ENCODE measurements around the gene UBB. TPM values are rescaled to one million over a fixed set of nuclear protein-coding genes. Genes with fewer than 3 reads are reported as not detected.

UBB gene
- total and polyA plus RNA-seq, 3 experiments from 2014 or later = 1,678 to 2,132 (median 1,690) TPM

DNA sequence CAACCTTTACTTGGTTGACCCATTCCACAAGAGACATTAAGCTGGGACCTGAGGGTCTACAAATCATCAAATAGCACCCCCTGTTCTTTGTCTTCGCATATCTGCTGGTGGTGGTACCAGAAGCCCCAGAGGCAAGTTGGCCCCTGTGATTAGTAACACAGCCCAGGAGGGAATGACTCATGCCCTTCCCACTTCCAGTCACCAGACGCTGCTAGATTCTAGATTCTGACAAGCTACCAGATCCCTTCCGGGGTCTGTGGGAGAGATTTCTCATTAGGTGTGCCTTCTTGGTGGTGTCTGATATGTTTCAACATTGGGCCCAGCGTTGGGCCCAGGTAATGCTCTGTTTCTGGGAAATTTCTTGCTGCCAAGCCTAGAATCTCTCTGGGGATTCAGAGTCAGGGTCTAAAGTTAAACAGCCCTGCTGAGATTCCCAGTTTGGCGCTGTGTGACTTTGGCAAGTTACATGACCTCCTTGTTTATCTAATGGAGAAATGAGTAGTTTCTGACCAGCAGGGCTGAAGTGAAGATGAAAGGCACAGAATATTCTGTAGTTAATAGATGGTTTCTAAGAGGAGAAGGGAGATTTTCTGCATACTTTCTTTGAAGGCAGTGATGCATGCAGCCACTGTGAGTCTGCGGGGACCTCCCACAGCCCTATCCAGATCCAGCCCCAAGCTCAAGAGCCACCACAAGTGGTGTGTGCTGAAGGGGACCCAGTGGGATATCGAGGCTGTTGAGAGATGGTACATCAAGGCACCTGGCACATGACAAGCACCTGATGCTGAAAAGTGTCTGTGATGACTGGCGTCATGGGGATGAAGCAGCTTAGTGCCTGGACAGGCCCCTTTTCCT, 38.4 kb downstream of the UBB start:
- Mint-ChIP-seq H3K9me3 (no peaks in the 10 kb centered on the region), H3K4me3 (peak overlapping the region; percentile 68 to 81 (median 76)), H3K4me1 (peaks cover 49 to 74% (median 53%) of the 10 kb centered on the region in 3 donors), H3K27me3 (no peaks in the 10 kb centered on the region), H3K36me3 (peaks cover 13 to 69% (median 15%) of the 10 kb centered on the region in 3 donors), H3K27ac (peak overlapping the region; percentile 89 to 100 (median 92))
- Histone ChIP-seq H3K36me3 (ENCODE audit: insufficient read depth, low read length) (peaks cover 33% of the 10 kb centered on the region), H3K4me3 (ENCODE audit: low read length) (peak overlapping the region; percentile 27), H3K27ac (ENCODE audit: low read depth, low read length) (peak overlapping the region; percentile 19), H3K27me3 (ENCODE audit: insufficient read depth, low read length, poor library complexity, severe bottlenecking) (no peaks in the 10 kb centered on the region), H3K4me1 (ENCODE audit: insufficient read depth, low read length) (peaks cover 54% of the 10 kb centered on the region), H3K9me3 (ENCODE audit: low read length) (no peaks in the 10 kb centered on the region)
- peak in 4 of 5 donors; percentile 13 to 71 (median 34) for DNase-seq
- CTCF ChIA-PET = interaction anchor here (1.0 to 1.1 kb wide), 2 partner anchors 22 to 55 kb away, joined by 3 read pairs; no protein-coding TSS in a partner anchor
- POLR2A ChIA-PET = interaction anchor here (0.6 kb wide), 2 partner anchors 21 to 64 kb away, joined by 4 to 5 read pairs; no protein-coding TSS in a partner anchor

DNA sequence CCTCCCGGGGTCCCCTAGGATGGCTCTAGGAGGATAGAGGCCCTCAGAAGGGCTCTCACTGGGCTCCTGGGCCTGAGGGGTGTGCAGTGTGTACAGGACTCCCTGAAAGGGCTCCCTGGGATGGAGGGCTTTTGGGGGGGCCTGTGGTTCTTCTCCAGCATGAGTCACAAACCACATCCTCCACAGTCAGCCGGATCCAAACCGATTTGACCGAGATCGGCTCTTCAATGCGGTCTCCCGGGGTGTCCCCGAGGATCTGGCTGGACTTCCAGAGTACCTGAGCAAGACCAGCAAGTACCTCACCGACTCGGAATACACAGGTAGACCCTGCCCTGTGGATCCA, 39.0 kb downstream of the UBB start:
- peak overlapping the region; percentile 19 for H3K27ac ChIP-seq (ENCODE audit: low read depth, low read length)
- peak overlapping the region in 6 of 7 donors; percentile 19 to 81 (median 75) for H3K4me3 Mint-ChIP-seq
- POLR2A ChIA-PET = no interaction called here
- CTCF ChIA-PET = interaction anchor here (1.1 kb wide), 1 partner anchor 56 kb away, joined by 3 read pairs; no protein-coding TSS in a partner anchor
- peak in 4 of 5 donors; percentile 19 to 68 (median 34) for DNase-seq
- no peaks in the 10 kb centered on the region for H3K27me3 ChIP-seq (ENCODE audit: insufficient read depth, low read length, poor library complexity, severe bottlenecking)
- no peaks in the 10 kb centered on the region for H3K27me3 Mint-ChIP-seq
- peaks cover 33% of the 10 kb centered on the region for H3K36me3 ChIP-seq (ENCODE audit: insufficient read depth, low read length)
- peaks cover 45 to 68% (median 47%) of the 10 kb centered on the region in 3 donors for H3K4me1 Mint-ChIP-seq
- peaks cover 50% of the 10 kb centered on the region for H3K4me1 ChIP-seq (ENCODE audit: insufficient read depth, low read length)
- peak overlapping the region; percentile 9 for H3K4me3 ChIP-seq (ENCODE audit: low read length)
- peak overlapping the region; percentile 79 to 100 (median 92) for H3K27ac Mint-ChIP-seq
- H3K36me3 Mint-ChIP-seq = peaks cover 13 to 72% (median 15%) of the 10 kb centered on the region in 3 donors
- H3K9me3 ChIP-seq (ENCODE audit: low read length) = no peaks in the 10 kb centered on the region
- no peaks in the 10 kb centered on the region for H3K9me3 Mint-ChIP-seq

DNA sequence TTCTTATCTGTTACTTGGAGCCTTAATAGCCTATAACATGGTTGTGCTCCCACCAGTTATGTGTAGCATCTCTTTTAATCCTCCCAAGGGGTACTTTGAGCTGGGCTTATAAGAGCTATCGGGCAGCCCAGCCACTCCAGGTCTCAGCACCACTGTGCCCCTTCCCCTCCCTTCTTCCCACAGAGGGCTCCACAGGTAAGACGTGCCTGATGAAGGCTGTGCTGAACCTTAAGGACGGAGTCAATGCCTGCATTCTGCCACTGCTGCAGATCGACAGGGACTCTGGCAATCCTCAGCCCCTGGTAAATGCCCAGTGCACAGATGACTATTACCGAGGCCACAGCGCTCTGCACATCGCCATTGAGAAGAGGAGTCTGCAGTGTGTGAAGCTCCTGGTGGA, 41.5 kb downstream of the UBB start:
- Histone ChIP-seq H3K4me1 (ENCODE audit: insufficient read depth, low read length) (peaks cover 33% of the 10 kb centered on the region), H3K9me3 (ENCODE audit: low read length) (no peaks in the 10 kb centered on the region), H3K27ac (ENCODE audit: low read depth, low read length) (no peak overlapping the region), H3K27me3 (ENCODE audit: insufficient read depth, low read length, poor library complexity, severe bottlenecking) (no peaks in the 10 kb centered on the region), H3K36me3 (ENCODE audit: insufficient read depth, low read length) (peaks cover 56% of the 10 kb centered on the region), H3K4me3 (ENCODE audit: low read length) (no peak overlapping the region)
- Mint-ChIP-seq H3K4me3 (no peak overlapping the region), H3K36me3 (peaks cover 9 to 85% (median 16%) of the 10 kb centered on the region in 3 donors), H3K4me1 (peaks cover 34 to 53% (median 35%) of the 10 kb centered on the region in 3 donors), H3K27me3 (no peaks in the 10 kb centered on the region), H3K27ac (peak overlapping the region in 2 of 8 donors; percentile 66 to 70), H3K9me3 (no peaks in the 10 kb centered on the region)
- CTCF ChIA-PET = interaction anchor here (1.4 kb wide), 1 partner anchor 19 kb away, joined by 4 read pairs; no protein-coding TSS in a partner anchor
- DNase-seq = peak in 1 of 5 donors; percentile 3
- POLR2A ChIA-PET = no interaction called here

DNA sequence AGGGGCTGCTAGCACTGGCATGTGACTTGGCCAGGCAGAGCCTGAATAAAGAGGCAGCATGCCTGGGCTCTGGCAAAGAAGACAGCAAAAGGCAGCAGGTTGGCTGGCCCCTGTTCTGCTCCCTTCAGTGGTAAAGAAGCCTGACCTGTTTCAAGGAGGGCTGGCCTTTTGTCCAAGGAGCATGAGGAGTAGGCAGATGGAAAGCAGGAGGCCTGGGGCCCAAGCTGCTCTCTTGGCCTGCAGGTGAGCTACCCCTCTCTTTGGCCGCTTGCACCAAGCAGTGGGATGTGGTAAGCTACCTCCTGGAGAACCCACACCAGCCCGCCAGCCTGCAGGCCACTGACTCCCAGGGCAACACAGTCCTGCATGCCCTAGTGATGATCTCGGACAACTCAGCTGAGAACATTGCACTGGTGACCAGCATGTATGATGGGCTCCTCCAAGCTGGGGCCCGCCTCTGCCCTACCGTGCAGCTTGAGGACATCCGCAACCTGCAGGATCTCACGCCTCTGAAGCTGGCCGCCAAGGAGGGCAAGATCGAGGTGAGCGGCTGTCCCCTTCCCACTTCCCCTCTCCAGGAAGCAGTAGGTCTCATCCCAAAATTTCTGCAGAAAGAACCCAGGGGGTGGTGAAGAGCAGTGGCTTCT, 42.5 kb downstream of the UBB start:
- Mint-ChIP-seq H3K27me3 (no peaks in the 10 kb centered on the region), H3K4me3 (no peak overlapping the region), H3K27ac (no peak overlapping the region), H3K4me1 (peaks cover 26 to 45% (median 29%) of the 10 kb centered on the region in 3 donors), H3K36me3 (peaks cover 9 to 87% (median 16%) of the 10 kb centered on the region in 3 donors), H3K9me3 (no peaks in the 10 kb centered on the region)
- H3K9me3 ChIP-seq (ENCODE audit: low read length) = no peaks in the 10 kb centered on the region
- CTCF ChIA-PET = interaction anchor here (0.7 to 1.4 kb wide), 2 partner anchors 8 to 18 kb away, joined by 3 to 4 read pairs; partner anchors contain the start of gene TRPV2
- no peak overlapping the region for H3K4me3 ChIP-seq (ENCODE audit: low read length)
- POLR2A ChIA-PET = no interaction called here
- DNase-seq = no peak
- no peaks in the 10 kb centered on the region for H3K27me3 ChIP-seq (ENCODE audit: insufficient read depth, low read length, poor library complexity, severe bottlenecking)
- no peak overlapping the region for H3K27ac ChIP-seq (ENCODE audit: low read depth, low read length)
- H3K4me1 ChIP-seq (ENCODE audit: insufficient read depth, low read length) = peaks cover 23% of the 10 kb centered on the region
- peaks cover 56% of the 10 kb centered on the region for H3K36me3 ChIP-seq (ENCODE audit: insufficient read depth, low read length)

DNA sequence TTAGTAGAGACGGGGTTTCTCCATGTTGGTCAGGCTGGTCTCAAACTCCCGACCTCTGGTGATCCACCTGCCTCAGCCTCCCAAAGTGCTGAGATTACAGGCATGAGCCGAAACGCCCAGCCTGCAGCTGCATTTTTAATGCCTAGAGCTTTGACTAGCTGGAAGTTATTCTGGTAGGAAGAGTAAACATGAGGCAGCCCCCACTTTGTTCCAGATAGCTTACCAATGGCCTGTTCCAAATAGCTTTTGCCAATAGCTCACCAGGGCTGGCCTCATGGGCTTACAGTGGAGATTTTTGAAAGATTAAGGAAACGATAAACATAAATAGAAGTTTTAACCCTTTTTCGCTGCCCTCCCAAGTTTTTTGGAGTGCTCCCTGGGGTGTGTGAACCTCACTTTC, 44.3 kb downstream of the UBB start:
- Mint-ChIP-seq H3K4me1 (peaks cover 11 to 27% (median 12%) of the 10 kb centered on the region in 3 donors), H3K36me3 (peaks cover 3 to 83% (median 14%) of the 10 kb centered on the region in 3 donors), H3K27me3 (no peaks in the 10 kb centered on the region), H3K4me3 (no peak overlapping the region), H3K9me3 (no peaks in the 10 kb centered on the region), H3K27ac (no peak overlapping the region)
- Histone ChIP-seq H3K36me3 (ENCODE audit: insufficient read depth, low read length) (peaks cover 57% of the 10 kb centered on the region), H3K4me1 (ENCODE audit: insufficient read depth, low read length) (peaks cover 5% of the 10 kb centered on the region), H3K27ac (ENCODE audit: low read depth, low read length) (no peak overlapping the region), H3K9me3 (ENCODE audit: low read length) (no peaks in the 10 kb centered on the region), H3K27me3 (ENCODE audit: insufficient read depth, low read length, poor library complexity, severe bottlenecking) (no peaks in the 10 kb centered on the region), H3K4me3 (ENCODE audit: low read length) (no peak overlapping the region)
- POLR2A ChIA-PET = interaction anchor here (0.7 kb wide), 1 partner anchor 239 kb away, joined by 8 read pairs; no protein-coding TSS in a partner anchor
- CTCF ChIA-PET = interaction anchor here (4.3 kb wide), 1 partner anchor 9 kb away, joined by 23 read pairs; the partner anchor contains the start of gene TRPV2
- no peak for DNase-seq

DNA sequence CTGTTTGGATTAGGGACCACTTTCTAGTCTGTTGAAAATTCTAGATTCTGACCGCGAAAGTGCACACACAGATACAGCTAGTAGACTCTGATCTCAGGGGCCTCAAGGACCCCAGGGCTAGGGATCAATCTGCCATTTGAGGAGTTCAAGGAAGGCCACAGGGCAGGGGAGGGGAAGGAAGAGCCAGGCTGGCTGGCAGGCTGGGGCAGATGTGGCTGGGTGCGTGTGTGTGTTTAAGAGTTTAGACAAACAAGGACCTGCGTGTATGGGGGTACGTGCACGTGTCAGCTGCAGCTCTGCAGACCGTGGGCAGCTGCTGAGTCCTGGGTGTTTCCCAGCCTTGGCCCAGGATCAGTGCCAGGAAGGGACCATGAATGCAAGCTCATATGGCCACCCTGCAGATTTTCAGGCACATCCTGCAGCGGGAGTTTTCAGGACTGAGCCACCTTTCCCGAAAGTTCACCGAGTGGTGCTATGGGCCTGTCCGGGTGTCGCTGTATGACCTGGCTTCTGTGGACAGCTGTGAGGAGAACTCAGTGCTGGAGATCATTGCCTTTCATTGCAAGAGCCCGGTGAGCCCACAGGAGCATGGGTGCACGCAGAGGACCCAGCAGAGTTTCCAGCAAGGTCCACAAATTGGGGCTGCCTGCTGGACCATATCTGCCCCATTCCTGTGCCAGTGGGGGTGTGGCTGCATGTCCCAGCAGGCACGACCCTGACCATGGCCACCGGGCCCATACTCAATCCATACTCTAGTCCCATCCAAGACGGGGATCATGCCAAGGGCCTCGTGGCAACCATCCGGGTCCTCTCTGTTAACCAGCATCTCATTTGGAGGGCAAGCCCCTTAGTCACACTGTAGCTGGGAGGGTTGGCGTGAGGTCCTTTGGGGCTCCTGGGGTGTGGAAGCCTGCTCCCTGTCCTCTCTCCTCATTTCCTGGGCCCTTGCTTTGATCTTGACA, 45.1 kb downstream of the UBB start:
- Histone ChIP-seq H3K4me3 (ENCODE audit: low read length) (no peak overlapping the region), H3K36me3 (ENCODE audit: insufficient read depth, low read length) (peaks cover 57% of the 10 kb centered on the region), H3K4me1 (ENCODE audit: insufficient read depth, low read length) (no peaks in the 10 kb centered on the region), H3K9me3 (ENCODE audit: low read length) (no peaks in the 10 kb centered on the region), H3K27ac (ENCODE audit: low read depth, low read length) (no peak overlapping the region), H3K27me3 (ENCODE audit: insufficient read depth, low read length, poor library complexity, severe bottlenecking) (no peaks in the 10 kb centered on the region)
- no peak overlapping the region for H3K4me3 Mint-ChIP-seq
- no peaks in the 10 kb centered on the region for H3K27me3 Mint-ChIP-seq
- H3K27ac Mint-ChIP-seq = peak overlapping the region in 3 of 8 donors; percentile 33 to 91 (median 70)
- DNase-seq = no peak
- no peaks in the 10 kb centered on the region for H3K9me3 Mint-ChIP-seq
- ChIA-PET POLR2A (no interaction called here), CTCF (interaction anchor here (4.3 kb wide), 1 partner anchor 10 kb away, joined by 23 read pairs; the partner anchor contains the start of gene TRPV2)
- H3K36me3 Mint-ChIP-seq = peaks cover 3 to 82% (median 10%) of the 10 kb centered on the region in 3 donors
- peaks cover 4 to 19% (median 5%) of the 10 kb centered on the region in 3 donors for H3K4me1 Mint-ChIP-seq

DNA sequence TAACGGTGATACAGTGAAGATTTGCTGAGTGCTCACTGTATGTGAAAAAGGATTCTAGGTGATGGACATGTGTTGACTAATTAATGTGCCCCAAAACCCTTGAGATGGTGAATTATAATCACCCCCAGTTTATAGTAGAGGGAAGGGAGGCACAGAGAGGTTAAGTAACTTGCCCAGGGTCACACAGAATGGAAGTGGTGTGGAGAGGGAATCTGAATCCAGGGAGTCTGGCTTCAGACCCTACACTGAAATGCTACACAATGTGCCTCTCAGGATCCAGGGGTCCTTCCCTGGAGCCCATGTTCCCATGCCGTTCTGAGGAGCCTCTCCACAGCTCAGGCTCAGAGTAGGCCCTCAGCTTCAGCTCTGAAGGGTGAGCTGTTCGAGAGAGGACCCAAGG, 46.1 kb downstream of the UBB start:
- Histone ChIP-seq H3K27ac (ENCODE audit: low read depth, low read length) (no peak overlapping the region), H3K4me1 (ENCODE audit: insufficient read depth, low read length) (no peaks in the 10 kb centered on the region), H3K36me3 (ENCODE audit: insufficient read depth, low read length) (peaks cover 57% of the 10 kb centered on the region), H3K9me3 (ENCODE audit: low read length) (no peaks in the 10 kb centered on the region), H3K27me3 (ENCODE audit: insufficient read depth, low read length, poor library complexity, severe bottlenecking) (no peaks in the 10 kb centered on the region), H3K4me3 (ENCODE audit: low read length) (no peak overlapping the region)
- ChIA-PET CTCF (interaction anchor here (0.9 to 4.3 kb wide), 5 partner anchors 11 to 48 kb away, joined by 3 to 23 read pairs (median 4); partner anchors contain the start of gene TRPV2), POLR2A (no interaction called here)
- H3K27me3 Mint-ChIP-seq = no peaks in the 10 kb centered on the region
- no peak overlapping the region for H3K4me3 Mint-ChIP-seq
- H3K9me3 Mint-ChIP-seq = no peaks in the 10 kb centered on the region
- peaks cover 3 to 15% (median 4%) of the 10 kb centered on the region in 3 donors for H3K4me1 Mint-ChIP-seq
- peaks cover 3 to 78% (median 9%) of the 10 kb centered on the region in 3 donors for H3K36me3 Mint-ChIP-seq
- DNase-seq = no peak
- peak overlapping the region in 2 of 8 donors; percentile 50 to 70 for H3K27ac Mint-ChIP-seq

Data from CD8-positive, alpha-beta memory T cell (primary cell).